Tibial nerve (tissue), 4 donors: ENCODE results near the gene TRIM10.
"Not testable (repeated sequence)": the region's sequence is repeated elsewhere in the genome, so short reads cannot be mapped to it uniquely, and the experiment has no call there.

Source experiments
- CTCF ChIP-seq, 5 experiments: fragments of 200-600 bp in 3 of 5; fragments of 450-650 bp in 2 of 5; sonication (generic) in 3 of 5; IDR thresholded peaks; one replicate each; pipeline ENCODE4 v1.5.1; 2016 to 2019; ENCODE audit warnings: antibody characterized with exemption in 5 of 5, mild to moderate bottlenecking in 3 of 5, moderate library complexity in 2 of 5
- EP300 ChIP-seq, 2 donors: sonication (generic); formaldehyde crosslinking; IDR thresholded peaks; one replicate each; pipeline ENCODE4 v1.6.1; 2017; ENCODE audit warnings: antibody characterized with exemption in 2 of 2, mild to moderate bottlenecking in 1 of 2
- POLR2A ChIP-seq, 2 donors: fragments of 450-650 bp; IDR thresholded peaks; one replicate each; pipeline ENCODE4 v1.6.1; 2017; ENCODE audit warnings: antibody characterized with exemption in 2 of 2, mild to moderate bottlenecking in 2 of 2, moderate library complexity in 2 of 2

GRCh38 chr6:30140240-30140639 lies 20.8 kb downstream of the TRIM10 start:
- not testable (repeated sequence) for TF ChIP-seq CTCF, POLR2A, EP300 (IDR thresholded peaks at IDR 0.05)
